Regular cardiac myocyte (primary cell): ENCODE results near the gene PACC1. TPM values are rescaled to one million over a fixed set of nuclear protein-coding genes. Genes with fewer than 3 reads are reported as not detected.

Experiments used
- total RNA-seq: library from RNA; depleted of rRNA; stranded (reverse); fragments of >200 nt; gene quantifications from 2 replicates; pipeline ENCODE4 v1.2.3, GENCODE V29; 2014

Gene PACC1
- 7.5 and 12.4 TPM in 2 replicates for total RNA-seq

GRCh38 chr1:212414328-212415106, at the start of gene PACC1:
TSS of gene PACC1 (minus strand) at chr1:212414886. CDS start at chr1:212414757, 129 bp downstream.

GRCh38 chr1:212432661-212433576, 18.2 kb upstream of the PACC1 start, which contains the start of gene NENF:
TSS of gene NENF (plus strand) at chr1:212432920. CDS start at chr1:212432944, 24 bp downstream.

Other genes with a start within 250 kb of the PACC1 start
- gene PPP2R5A, start 129.5 kb downstream of the PACC1 start, total RNA-seq, result 21.5 and 29.0 TPM in 2 replicates
- 31.2 and 90.5 TPM in 2 replicates for gene NENF, start 18.0 kb upstream of the PACC1 start, total RNA-seq
- gene ATF3, start 193.9 kb upstream of the PACC1 start, total RNA-seq, result 5.4 and 14.9 TPM in 2 replicates